ENCODE measurements around the gene OR51I1.

DNA sequence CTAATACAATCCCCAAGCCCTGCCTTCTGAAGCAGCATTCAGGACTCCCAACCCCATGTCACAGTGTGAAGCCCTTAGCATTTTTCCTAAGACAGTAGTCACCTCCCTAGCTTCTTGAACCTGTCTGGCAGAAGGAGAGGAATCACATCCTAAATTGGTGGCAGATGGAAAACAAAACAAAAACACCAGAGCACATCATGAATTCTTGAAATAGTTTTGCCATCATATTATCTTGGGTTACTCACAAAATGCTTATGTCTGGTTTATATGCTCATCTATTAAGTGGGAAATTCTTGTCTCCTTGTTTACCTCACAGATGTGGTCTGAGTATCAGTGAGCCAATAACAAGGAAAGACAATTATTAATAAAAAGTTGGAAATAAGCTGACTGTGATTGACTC lies 42.4 kb downstream of the OR51I1 start:
- TF ChIP-seq, protein P1, sequence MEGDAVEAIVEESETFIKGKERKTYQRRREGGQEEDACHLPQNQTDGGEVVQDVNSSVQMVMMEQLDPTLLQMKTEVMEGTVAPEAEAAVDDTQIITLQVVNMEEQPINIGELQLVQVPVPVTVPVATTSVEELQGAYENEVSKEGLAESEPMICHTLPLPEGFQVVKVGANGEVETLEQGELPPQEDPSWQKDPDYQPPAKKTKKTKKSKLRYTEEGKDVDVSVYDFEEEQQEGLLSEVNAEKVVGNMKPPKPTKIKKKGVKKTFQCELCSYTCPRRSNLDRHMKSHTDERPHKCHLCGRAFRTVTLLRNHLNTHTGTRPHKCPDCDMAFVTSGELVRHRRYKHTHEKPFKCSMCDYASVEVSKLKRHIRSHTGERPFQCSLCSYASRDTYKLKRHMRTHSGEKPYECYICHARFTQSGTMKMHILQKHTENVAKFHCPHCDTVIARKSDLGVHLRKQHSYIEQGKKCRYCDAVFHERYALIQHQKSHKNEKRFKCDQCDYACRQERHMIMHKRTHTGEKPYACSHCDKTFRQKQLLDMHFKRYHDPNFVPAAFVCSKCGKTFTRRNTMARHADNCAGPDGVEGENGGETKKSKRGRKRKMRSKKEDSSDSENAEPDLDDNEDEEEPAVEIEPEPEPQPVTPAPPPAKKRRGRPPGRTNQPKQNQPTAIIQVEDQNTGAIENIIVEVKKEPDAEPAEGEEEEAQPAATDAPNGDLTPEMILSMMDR (IDR thresholded peaks at IDR 0.05; ENCODE audit: low read depth, low read length), result no peak
- TF ChIP-seq EZH2phosphoT487 (IDR thresholded peaks at IDR 0.05; ENCODE audit: low read depth), result no peak
